Measurements from ENCODE around the gene DNAJC2.
"Not testable (repeated sequence)": the region's sequence is repeated elsewhere in the genome, so short reads cannot be mapped to it uniquely, and the experiment has no call there.

Gene DNAJC2

GRCh38 chr7:103293526-103293925 lies 51.0 kb downstream of the DNAJC2 start:
- Histone ChIP-seq H3K27me3 (replicated peaks) (no peaks in the 10 kb centered on the region), H3K4me3 (ENCODE audit: low read depth, low read length) (no peak overlapping the region), H3K27ac (no peak overlapping the region), H3K36me3 (replicated peaks) (no peaks in the 10 kb centered on the region)
- in situ Hi-C loops (cut with HindIII; ENCODE audit: low pct_ligation_motif_present, low sequenced_read_pairs), result no loop called here
- DNase-seq, result no peak
- TF ChIP-seq CTCF (IDR thresholded peaks at IDR 0.05; ENCODE audit: low read depth, low read length, missing control alignments), result no peak

GRCh38 chr7:103292122-103292521 lies 52.4 kb downstream of the DNAJC2 start:
- Histone ChIP-seq H3K27ac (no peak overlapping the region), H3K36me3 (replicated peaks) (no peaks in the 10 kb centered on the region), H3K27me3 (replicated peaks) (no peaks in the 10 kb centered on the region), H3K4me3 (ENCODE audit: low read depth, low read length) (no peak overlapping the region)
- no peak for DNase-seq
- in situ Hi-C loops (cut with HindIII; ENCODE audit: low pct_ligation_motif_present, low sequenced_read_pairs), result no loop called here
- TF ChIP-seq CTCF (IDR thresholded peaks at IDR 0.05; ENCODE audit: low read depth, low read length, missing control alignments), result no peak

GRCh38 chr7:103282802-103283427 lies 61.7 kb downstream of the DNAJC2 start:
- H3K27ac ChIP-seq; in situ Hi-C loops (cut with HindIII; ENCODE audit: low pct_ligation_motif_present, low sequenced_read_pairs); H3K4me3 ChIP-seq (ENCODE audit: low read depth, low read length); H3K36me3 ChIP-seq (replicated peaks); DNase-seq; H3K27me3 ChIP-seq (replicated peaks): not testable (repeated sequence)

- H3K27me3 ChIP-seq (replicated peaks); H3K27ac ChIP-seq; in situ Hi-C loops (cut with HindIII; ENCODE audit: low pct_ligation_motif_present, low sequenced_read_pairs); H3K36me3 ChIP-seq (replicated peaks): not testable (repeated sequence)
- peak overlapping the region; percentile 63 for H3K4me3 ChIP-seq (ENCODE audit: low read depth, low read length)
- peak; percentile 7 for DNase-seq
Measured at GRCh38 chr7:103280803-103281155, 63.8 kb downstream of the DNAJC2 start.

- H3K27me3 ChIP-seq (replicated peaks); in situ Hi-C loops (cut with HindIII; ENCODE audit: low pct_ligation_motif_present, low sequenced_read_pairs); H3K27ac ChIP-seq; H3K36me3 ChIP-seq (replicated peaks): not testable (repeated sequence)
- DNase-seq, result peak; percentile 47
- peak overlapping the region; percentile 63 for H3K4me3 ChIP-seq (ENCODE audit: low read depth, low read length)
Measured at GRCh38 chr7:103279963-103280802, 64.4 kb downstream of the DNAJC2 start.

GRCh38 chr7:103279636-103279962 lies 65.0 kb downstream of the DNAJC2 start:
- H3K27ac ChIP-seq; DNase-seq; H3K27me3 ChIP-seq (replicated peaks); in situ Hi-C loops (cut with HindIII; ENCODE audit: low pct_ligation_motif_present, low sequenced_read_pairs); H3K36me3 ChIP-seq (replicated peaks): not testable (repeated sequence)
- peak overlapping the region; percentile 63 for H3K4me3 ChIP-seq (ENCODE audit: low read depth, low read length)

- H3K27me3 ChIP-seq (replicated peaks); in situ Hi-C loops (cut with HindIII; ENCODE audit: low pct_ligation_motif_present, low sequenced_read_pairs); DNase-seq; H3K4me3 ChIP-seq (ENCODE audit: low read depth, low read length); H3K27ac ChIP-seq; H3K36me3 ChIP-seq (replicated peaks): not testable (repeated sequence)
Measured at GRCh38 chr7:103278195-103278594, 66.4 kb downstream of the DNAJC2 start.

GRCh38 chr7:103274867-103275266 lies 69.7 kb downstream of the DNAJC2 start:
- H3K4me3 ChIP-seq (ENCODE audit: low read depth, low read length); H3K27me3 ChIP-seq (replicated peaks); H3K27ac ChIP-seq; in situ Hi-C loops (cut with HindIII; ENCODE audit: low pct_ligation_motif_present, low sequenced_read_pairs); H3K36me3 ChIP-seq (replicated peaks); DNase-seq: not testable (repeated sequence)

GRCh38 chr7:103273374-103273773 lies 71.2 kb downstream of the DNAJC2 start:
- H3K27ac ChIP-seq; H3K27me3 ChIP-seq (replicated peaks); H3K36me3 ChIP-seq (replicated peaks); H3K4me3 ChIP-seq (ENCODE audit: low read depth, low read length); in situ Hi-C loops (cut with HindIII; ENCODE audit: low pct_ligation_motif_present, low sequenced_read_pairs); DNase-seq: not testable (repeated sequence)

- in situ Hi-C loops (cut with HindIII; ENCODE audit: low pct_ligation_motif_present, low sequenced_read_pairs); H3K36me3 ChIP-seq (replicated peaks); DNase-seq; H3K27me3 ChIP-seq (replicated peaks); H3K27ac ChIP-seq; H3K4me3 ChIP-seq (ENCODE audit: low read depth, low read length): not testable (repeated sequence)
Measured at GRCh38 chr7:103266229-103266628, 78.3 kb downstream of the DNAJC2 start.

- H3K27ac ChIP-seq; in situ Hi-C loops (cut with HindIII; ENCODE audit: low pct_ligation_motif_present, low sequenced_read_pairs): not testable (repeated sequence)
Measured at GRCh38 chr7:103264054-103264453, 80.5 kb downstream of the DNAJC2 start.

More at GRCh38 chr7:103264054-103264453, 80.5 kb downstream of the DNAJC2 start:
- H3K4me3 ChIP-seq (ENCODE audit: low read depth, low read length); DNase-seq; H3K36me3 ChIP-seq (replicated peaks); H3K27me3 ChIP-seq (replicated peaks): not testable (repeated sequence)

All from brain microvascular endothelial cell (primary cell).